Thyroid gland (tissue), 4 donors: Measurements from ENCODE around the gene JMJD1C. TPM values are rescaled to one million over a fixed set of nuclear protein-coding genes. Genes with fewer than 3 reads are reported as not detected.
A peak's percentile ranks its signal among the peaks of the same experiment; 100 is the strongest.

ENCODE experiments used
- DNase-seq, 2 donors: peaks; one replicate each; pipeline ENCODE4 v3.0.0-alpha.2; 2019
- H3K27ac ChIP-seq, 3 donors: fragments of 200-600 bp; sonication (generic); 1 replicate in 2 of 3; 2 replicates in 1 of 3; pipeline ENCODE4 v1.5.1; 2016 to 2019; ENCODE audit warnings: mild to moderate bottlenecking in 1 of 3, moderate library complexity in 1 of 3
- H3K27me3 ChIP-seq: fragments of 200-600 bp; sonication (generic); one replicate; pipeline ENCODE4 v1.5.1; 2019
- H3K36me3 ChIP-seq, 2 donors: fragments of 200-600 bp; sonication (generic); one replicate each; pipeline ENCODE4 v1.5.1; 2016 to 2019
- H3K4me1 ChIP-seq, 2 donors: fragments of 200-600 bp; sonication (generic); one replicate each; pipeline ENCODE4 v1.5.1; 2017 to 2019
- H3K4me3 ChIP-seq, 3 donors: fragments of 200-600 bp; sonication (generic); replicated peaks in 1 of 3; 1 replicate in 2 of 3; 2 replicates in 1 of 3; pipeline ENCODE4 v1.5.1; 2016; ENCODE audit warnings: mild to moderate bottlenecking in 1 of 3
- H3K9me3 ChIP-seq: fragments of 200-600 bp; sonication (generic); one replicate; pipeline ENCODE4 v1.5.1; 2017
- POLR2A ChIP-seq, 2 donors: fragments of 450-650 bp; IDR thresholded peaks; one replicate each; pipeline ENCODE4 v1.6.1; 2017; ENCODE audit warnings: antibody characterized with exemption in 2 of 2, mild to moderate bottlenecking in 2 of 2, moderate library complexity in 1 of 2
- WGBS, 2 donors: methylation state at CpG; one replicate each; pipeline ENCODE4 v1.1.5; 2017; 5-methylcytosine and 5-hydroxymethylcytosine counted together
- intact Hi-C: fragments of 100-400 bp; cut with DNase I; formaldehyde crosslinking; loops from one replicate; pipeline ENCODE4 v1.15.1; 2023
- total RNA-seq, 4 donors: library from RNA; depleted of rRNA; stranded (reverse); fragments of >200 nt; gene quantifications; one replicate each; pipeline ENCODE4 v1.2.3, GENCODE V29; 2016
- TF ChIP-seq, protein P1 (sequence below), 6 experiments: fragments of 200-600 bp in 3 of 6; fragments of 450-650 bp in 3 of 6; sonication (generic) in 3 of 6; IDR thresholded peaks; one replicate each; pipeline ENCODE4 v1.5.1; 2016 to 2019; ENCODE audit warnings: antibody characterized with exemption in 6 of 6, mild to moderate bottlenecking in 2 of 6, inconsistent platforms in 1 of 6, moderate library complexity in 1 of 6

JMJD1C gene, protein sequence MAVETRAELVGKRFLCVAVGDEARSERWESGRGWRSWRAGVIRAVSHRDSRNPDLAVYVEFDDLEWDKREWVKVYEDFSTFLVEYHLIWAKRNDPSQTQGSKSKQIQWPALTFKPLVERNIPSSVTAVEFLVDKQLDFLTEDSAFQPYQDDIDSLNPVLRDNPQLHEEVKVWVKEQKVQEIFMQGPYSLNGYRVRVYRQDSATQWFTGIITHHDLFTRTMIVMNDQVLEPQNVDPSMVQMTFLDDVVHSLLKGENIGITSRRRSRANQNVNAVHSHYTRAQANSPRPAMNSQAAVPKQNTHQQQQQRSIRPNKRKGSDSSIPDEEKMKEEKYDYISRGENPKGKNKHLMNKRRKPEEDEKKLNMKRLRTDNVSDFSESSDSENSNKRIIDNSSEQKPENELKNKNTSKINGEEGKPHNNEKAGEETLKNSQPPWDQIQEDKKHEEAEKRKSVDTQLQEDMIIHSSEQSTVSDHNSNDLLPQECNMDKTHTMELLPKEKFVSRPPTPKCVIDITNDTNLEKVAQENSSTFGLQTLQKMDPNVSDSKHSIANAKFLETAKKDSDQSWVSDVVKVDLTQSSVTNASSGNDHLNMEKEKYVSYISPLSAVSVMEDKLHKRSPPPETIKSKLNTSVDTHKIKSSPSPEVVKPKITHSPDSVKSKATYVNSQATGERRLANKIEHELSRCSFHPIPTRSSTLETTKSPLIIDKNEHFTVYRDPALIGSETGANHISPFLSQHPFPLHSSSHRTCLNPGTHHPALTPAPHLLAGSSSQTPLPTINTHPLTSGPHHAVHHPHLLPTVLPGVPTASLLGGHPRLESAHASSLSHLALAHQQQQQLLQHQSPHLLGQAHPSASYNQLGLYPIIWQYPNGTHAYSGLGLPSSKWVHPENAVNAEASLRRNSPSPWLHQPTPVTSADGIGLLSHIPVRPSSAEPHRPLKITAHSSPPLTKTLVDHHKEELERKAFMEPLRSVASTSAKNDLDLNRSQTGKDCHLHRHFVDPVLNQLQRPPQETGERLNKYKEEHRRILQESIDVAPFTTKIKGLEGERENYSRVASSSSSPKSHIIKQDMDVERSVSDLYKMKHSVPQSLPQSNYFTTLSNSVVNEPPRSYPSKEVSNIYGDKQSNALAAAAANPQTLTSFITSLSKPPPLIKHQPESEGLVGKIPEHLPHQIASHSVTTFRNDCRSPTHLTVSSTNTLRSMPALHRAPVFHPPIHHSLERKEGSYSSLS (N-terminal part only)
- total RNA-seq: 100 to 1,000 TPM; 120 to 168 (median 136) TPM

DNA sequence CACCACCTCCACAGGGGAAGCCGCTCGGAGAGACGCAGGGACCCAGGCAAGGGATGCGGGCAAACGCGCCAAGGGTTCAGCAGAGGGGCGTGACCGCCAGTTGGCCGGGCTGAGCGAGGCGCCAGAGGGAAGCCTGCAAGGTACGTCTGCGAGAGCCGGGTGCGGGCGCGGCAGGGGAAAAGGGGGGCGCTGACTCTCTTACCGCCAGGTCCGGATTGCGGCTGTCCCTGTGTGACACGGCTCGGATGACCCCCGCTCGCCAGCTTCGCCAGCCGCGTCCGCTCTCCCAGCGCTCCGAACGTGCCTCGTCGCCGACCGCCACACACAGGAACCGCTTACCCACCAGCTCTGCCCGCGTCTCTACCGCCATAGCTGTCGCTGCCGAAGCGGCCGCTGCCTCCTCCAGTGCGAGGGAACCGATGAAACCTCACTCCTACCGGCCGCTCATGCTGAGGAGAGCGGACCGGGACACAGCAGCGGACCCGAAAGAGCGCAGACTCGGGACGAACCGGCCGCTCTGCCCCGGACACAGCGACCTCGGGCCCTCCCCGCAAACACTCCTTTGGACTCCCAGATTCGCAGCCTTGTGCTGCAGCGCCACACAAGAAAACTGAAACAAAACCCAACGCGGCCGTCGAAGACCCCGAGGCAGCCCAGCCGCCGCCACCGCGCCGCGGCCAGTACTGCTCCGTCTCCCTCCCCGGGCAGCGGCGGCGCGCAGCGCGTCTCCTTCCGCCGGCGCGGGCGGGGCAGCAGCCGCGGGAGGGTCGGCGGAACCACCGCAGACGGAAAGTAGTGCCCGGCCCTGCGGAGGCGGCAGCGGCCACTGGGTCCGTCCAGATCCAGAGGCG is at the start of gene JMJD1C:
TSS of gene JMJD1C (minus strand) at position 685 of the 851 bp plus-strand sequence. CDS start at position 370, 315 bp downstream.
- H3K4me1 ChIP-seq: peaks cover 0 to 5% of the 10 kb centered on the region in 2 donors
- H3K27ac ChIP-seq: peak within 1 kb of the TSS; percentile 94 to 99 (median 99)
- intact Hi-C loops: loop anchor here (10.0 kb wide), 2 partner anchors 49 to 191 kb away; no protein-coding TSS in a partner anchor
- peak within 1 kb of the TSS; percentile 57 to 100 (median 88) for H3K4me3 ChIP-seq
- TF ChIP-seq POLR2A (IDR thresholded peaks at IDR 0.05): peak in 1 of 2 donors; percentile 84
- TF ChIP-seq, protein P1, sequence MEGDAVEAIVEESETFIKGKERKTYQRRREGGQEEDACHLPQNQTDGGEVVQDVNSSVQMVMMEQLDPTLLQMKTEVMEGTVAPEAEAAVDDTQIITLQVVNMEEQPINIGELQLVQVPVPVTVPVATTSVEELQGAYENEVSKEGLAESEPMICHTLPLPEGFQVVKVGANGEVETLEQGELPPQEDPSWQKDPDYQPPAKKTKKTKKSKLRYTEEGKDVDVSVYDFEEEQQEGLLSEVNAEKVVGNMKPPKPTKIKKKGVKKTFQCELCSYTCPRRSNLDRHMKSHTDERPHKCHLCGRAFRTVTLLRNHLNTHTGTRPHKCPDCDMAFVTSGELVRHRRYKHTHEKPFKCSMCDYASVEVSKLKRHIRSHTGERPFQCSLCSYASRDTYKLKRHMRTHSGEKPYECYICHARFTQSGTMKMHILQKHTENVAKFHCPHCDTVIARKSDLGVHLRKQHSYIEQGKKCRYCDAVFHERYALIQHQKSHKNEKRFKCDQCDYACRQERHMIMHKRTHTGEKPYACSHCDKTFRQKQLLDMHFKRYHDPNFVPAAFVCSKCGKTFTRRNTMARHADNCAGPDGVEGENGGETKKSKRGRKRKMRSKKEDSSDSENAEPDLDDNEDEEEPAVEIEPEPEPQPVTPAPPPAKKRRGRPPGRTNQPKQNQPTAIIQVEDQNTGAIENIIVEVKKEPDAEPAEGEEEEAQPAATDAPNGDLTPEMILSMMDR (IDR thresholded peaks at IDR 0.05): no peak
- no peaks in the 10 kb centered on the region for H3K27me3 ChIP-seq
- no peaks in the 10 kb centered on the region for H3K36me3 ChIP-seq
- peak; percentile 79 to 83 for DNase-seq
- H3K9me3 ChIP-seq: no peaks in the 10 kb centered on the region
- 0% methylated on average over 5 of the region's 99 CpGs; no CpG with 5 or more reads in 1 of the 2 donors for WGBS, 2 donors

GRCh38 chr10:63515002-63515763 is 49.4 kb upstream of the JMJD1C start:
- peaks cover 3 to 8% of the 10 kb centered on the region in 2 donors for H3K4me1 ChIP-seq
- DNase-seq: no peak

GRCh38 chr10:63506554-63506953 is 40.8 kb upstream of the JMJD1C start:
- intact Hi-C loops: no loop called here
- no peak overlapping the region for H3K27ac ChIP-seq
- H3K27me3 ChIP-seq: no peaks in the 10 kb centered on the region
- no peaks in the 10 kb centered on the region for H3K9me3 ChIP-seq
- WGBS, 2 donors: 82 to 84% methylated on average over 1 of the region's 1 CpG
- H3K4me3 ChIP-seq: no peak overlapping the region
- no peak for TF ChIP-seq POLR2A (IDR thresholded peaks at IDR 0.05)
- TF ChIP-seq, protein P1 (IDR thresholded peaks at IDR 0.05): no peak
- H3K4me1 ChIP-seq: peaks cover 5 to 6% of the 10 kb centered on the region in 2 donors
- no peaks in the 10 kb centered on the region for H3K36me3 ChIP-seq
- DNase-seq: no peak

More at GRCh38 chr10:63515002-63515763, 49.4 kb upstream of the JMJD1C start:
- TF ChIP-seq, protein P1 (IDR thresholded peaks at IDR 0.05): no peak
- TF ChIP-seq POLR2A (IDR thresholded peaks at IDR 0.05): no peak
- no peaks in the 10 kb centered on the region for H3K9me3 ChIP-seq
- intact Hi-C loops: loop anchor here (10.0 kb wide), 1 partner anchor 50 kb away; the partner anchor contains the start of gene JMJD1C
- no peak overlapping the region for H3K4me3 ChIP-seq
- no peaks in the 10 kb centered on the region for H3K36me3 ChIP-seq
- 53 to 59% methylated on average over 5 of the region's 5 CpGs for WGBS, 2 donors
- no peaks in the 10 kb centered on the region for H3K27me3 ChIP-seq
- peak overlapping the region; percentile 34 to 75 (median 69) for H3K27ac ChIP-seq

DNA sequence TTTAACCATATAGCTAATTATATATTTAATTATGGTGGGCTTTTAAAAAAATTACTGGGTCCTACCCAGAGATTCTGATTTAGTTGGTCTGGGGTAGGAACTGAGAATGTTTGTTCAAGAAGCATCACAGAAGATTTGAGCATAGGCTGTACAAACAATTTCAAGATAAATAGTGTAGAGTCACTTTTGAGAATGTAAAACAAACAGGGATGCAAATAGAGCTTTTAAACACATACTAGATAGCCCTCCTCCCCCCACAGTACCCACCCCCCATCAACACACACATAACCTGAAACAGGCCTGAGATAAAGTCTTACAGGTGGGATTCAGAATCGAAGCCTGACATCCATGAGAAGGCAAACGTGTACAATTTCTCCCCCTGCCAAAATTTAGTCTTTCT is 39.8 kb upstream of the JMJD1C start:
- no peaks in the 10 kb centered on the region for H3K27me3 ChIP-seq
- 88% methylated on average over 2 of the region's 2 CpGs for WGBS, 2 donors
- TF ChIP-seq, protein P1 (IDR thresholded peaks at IDR 0.05): no peak
- no peak for TF ChIP-seq POLR2A (IDR thresholded peaks at IDR 0.05)

More for the DNA sequence above, 39.8 kb upstream of the JMJD1C start:
- peaks cover 5 to 6% of the 10 kb centered on the region in 2 donors for H3K4me1 ChIP-seq
- no peaks in the 10 kb centered on the region for H3K9me3 ChIP-seq
- H3K27ac ChIP-seq: no peak overlapping the region
- H3K36me3 ChIP-seq: no peaks in the 10 kb centered on the region
- intact Hi-C loops: no loop called here
- H3K4me3 ChIP-seq: no peak overlapping the region
- DNase-seq: no peak
